GM23338 (cell line): ENCODE measurements around the gene KARS1. TPM values are rescaled to one million over a fixed set of nuclear protein-coding genes. Genes with fewer than 3 reads are reported as not detected.
A peak's percentile ranks its signal among the peaks of the same experiment; 100 is the strongest.

Source experiments
- ATAC-seq: fragments of 200-7000 bp; cut with Tn5 transposase; 3 replicates; pipeline ENCODE4 v1.9.1; 2020
- DNase-seq: peaks from one replicate; pipeline ENCODE4 v3.0.0-alpha.2; 2015; ENCODE audit warnings: low spot score
- H2AFZ ChIP-seq: fragments of 200-600 bp; sonication (generic); 2 replicates; pipeline ENCODE4 v1.8.0; 2016; ENCODE audit warnings: antibody characterized with exemption, mild to moderate bottlenecking, moderate library complexity
- H3F3A ChIP-seq: fragments of 200-600 bp; sonication (generic); replicated peaks from 2 replicates; pipeline ENCODE4 v1.8.0; 2017; ENCODE audit warnings: antibody characterized with exemption, mixed run types, low read depth
- H3K27ac ChIP-seq: fragments of 200-600 bp; sonication (generic); 2 replicates; pipeline ENCODE4 v1.6.1; 2016; ENCODE audit warnings: low read depth
- H3K27me3 ChIP-seq: fragments of 200-600 bp; sonication (generic); 2 replicates; pipeline ENCODE4 v1.8.0; 2016; ENCODE audit warnings: mild to moderate bottlenecking, mixed run types, moderate library complexity; ENCODE audit not compliant: insufficient read depth
- H3K36me3 ChIP-seq: fragments of 200-600 bp; sonication (generic); 2 replicates; pipeline ENCODE4 v1.8.0; 2016; ENCODE audit warnings: mild to moderate bottlenecking; ENCODE audit not compliant: insufficient read depth
- H3K4me1 ChIP-seq: fragments of 200-600 bp; sonication (generic); 2 replicates; pipeline ENCODE4 v1.8.0; 2016; ENCODE audit warnings: mild to moderate bottlenecking, moderate library complexity; ENCODE audit not compliant: insufficient read depth
- H3K4me2 ChIP-seq: fragments of 200-600 bp; sonication (generic); 2 replicates; pipeline ENCODE4 v1.7.1; 2017; ENCODE audit warnings: mixed run types
- H3K4me3 ChIP-seq: fragments of 200-600 bp; sonication (generic); 2 replicates; pipeline ENCODE4 v1.6.1; 2016; ENCODE audit warnings: mixed run types
- H3K79me2 ChIP-seq: fragments of 200-600 bp; sonication (generic); replicated peaks from 2 replicates; pipeline ENCODE4 v1.8.0; 2017; ENCODE audit warnings: mild to moderate bottlenecking; ENCODE audit not compliant: insufficient read depth
- H3K9me2 ChIP-seq: fragments of 200-600 bp; sonication (generic); 2 replicates; pipeline ENCODE4 v1.8.0; 2017; ENCODE audit not compliant: insufficient read depth
- H4K20me1 ChIP-seq: fragments of 200-600 bp; sonication (generic); replicated peaks from 2 replicates; pipeline ENCODE4 v1.8.0; 2017; ENCODE audit warnings: mild to moderate bottlenecking; ENCODE audit not compliant: insufficient read depth
- H3K27ac Mint-ChIP-seq: 2 replicates; pipeline ENCODE4 v1.8.0; 2020; ENCODE audit warnings: inconsistent platforms, mild to moderate bottlenecking, moderate library complexity, mixed read lengths
- H3K27me3 Mint-ChIP-seq: 3 replicates; pipeline ENCODE4 v1.8.0; 2022; ENCODE audit warnings: low read depth, mild to moderate bottlenecking, moderate library complexity, mixed read lengths, inconsistent platforms; ENCODE audit not compliant: insufficient read depth, poor library complexity
- H3K36me3 Mint-ChIP-seq: 3 replicates; pipeline ENCODE4 v1.8.0; 2021; ENCODE audit warnings: low read depth, mild to moderate bottlenecking, inconsistent platforms, moderate library complexity, mixed read lengths
- H3K4me1 Mint-ChIP-seq: 3 replicates; pipeline ENCODE4 v1.8.0; 2020; ENCODE audit warnings: mild to moderate bottlenecking, inconsistent platforms, mixed read lengths
- H3K4me3 Mint-ChIP-seq: 3 replicates; pipeline ENCODE4 v1.8.0; 2021; ENCODE audit warnings: moderate library complexity, mild to moderate bottlenecking, inconsistent platforms, mixed read lengths
- H3K9me3 Mint-ChIP-seq: 3 replicates; pipeline ENCODE4 v1.8.0; 2020; ENCODE audit warnings: moderate library complexity, mild to moderate bottlenecking, inconsistent platforms, mixed read lengths
- CREB1 ChIP-seq: fragments of 250-450 bp; sonication (Bioruptor Pico); IDR thresholded peaks from 2 replicates; pipeline ENCODE4 v1.5.0; 2020; ENCODE audit warnings: low read depth, mild to moderate bottlenecking, moderate library complexity
- CTCF ChIP-seq, 2 experiments: fragments of 200-600 bp in 1 of 2; sonication (generic) in 1 of 2; conservative IDR thresholded peaks; 2 replicates each; pipeline versions ENCODE4 v1.5.1 to v1.6.1; 2016 to 2017; ENCODE audit warnings: antibody characterized with exemption in 2 of 2, low read depth in 2 of 2, mild to moderate bottlenecking in 2 of 2, moderate library complexity in 1 of 2
- EZH2 ChIP-seq: fragments of 200-600 bp; sonication (generic); IDR thresholded peaks from one replicate; pipeline ENCODE4 v1.8.0; 2017; ENCODE audit warnings: antibody characterized with exemption, mild to moderate bottlenecking, low read depth; ENCODE audit not compliant: unreplicated experiment
- JUNB ChIP-seq: IDR thresholded peaks from one replicate; pipeline ENCODE4 v1.6.1; 2016; ENCODE audit warnings: antibody characterized with exemption; ENCODE audit not compliant: unreplicated experiment
- NANOG ChIP-seq: IDR thresholded peaks from 2 replicates; pipeline ENCODE4 v1.6.1; 2016; ENCODE audit warnings: antibody characterized with exemption, borderline replicate concordance
- POLR2AphosphoS5 ChIP-seq: IDR thresholded peaks from 2 replicates; pipeline ENCODE4 v1.6.1; 2016; ENCODE audit warnings: antibody characterized with exemption, low read depth
- REST ChIP-seq: IDR thresholded peaks from one replicate; pipeline ENCODE4 v1.6.1; 2018; ENCODE audit warnings: antibody characterized with exemption; ENCODE audit not compliant: unreplicated experiment
- STAT1 ChIP-seq: IDR thresholded peaks from one replicate; pipeline ENCODE4 v1.6.1; 2016; ENCODE audit warnings: antibody characterized with exemption; ENCODE audit not compliant: unreplicated experiment
- polyA plus RNA-seq: library from polyadenylated mRNA; unstranded; fragments of >200 nt; fragmentation: Nextera tagmentation; extraction: Ambion mirVana; gene quantifications from 2 replicates; pipeline ENCODE4 v1.2.1, GENCODE V29; 2016
- total RNA-seq: library from RNA; depleted of rRNA; stranded (reverse); fragments of >200 nt; shearing (Covaris generic); gene quantifications from 2 replicates; pipeline ENCODE4 v1.2.3, GENCODE V29; 2014

KARS1 gene
- total and polyA plus RNA-seq, 2 experiments from 2014 or later: 220 to 229 TPM

- TF ChIP-seq CTCF (conservative IDR thresholded peaks at IDR 0.05; ENCODE audit: low read depth in 2 of 2) (no peak), REST (no peak), NANOG (no peak), STAT1 (no peak), EZH2 (no peak)
These were observed 47.8 kb downstream of the KARS1 start (continued) for GRCh38 chr16:75599452-75600277.

- peak overlapping the region; percentile 47 for H3K4me3 Mint-ChIP-seq
- DNase-seq (peak; percentile 86), ATAC-seq (peak; percentile 94)
- Histone ChIP-seq H3K27ac (peak overlapping the region; percentile 84), H3K4me2 (peak overlapping the region; percentile 58), H3K79me2 (no peaks in the 10 kb centered on the region), H3F3A (no peaks in the 10 kb centered on the region), H3K27me3 (no peaks in the 10 kb centered on the region), H2AFZ (no peak overlapping the region), H3K36me3 (no peaks in the 10 kb centered on the region), H3K4me1 (peaks cover 33% of the 10 kb centered on the region), H3K9me2 (no peaks in the 10 kb centered on the region), H3K4me3 (peak overlapping the region; percentile 22; the same call in 1 of the 2 replicates), H4K20me1 (no peaks in the 10 kb centered on the region)
- H3K27me3 Mint-ChIP-seq: peaks cover 11% of the 10 kb centered on the region
- peak overlapping the region; percentile 96 for H3K27ac Mint-ChIP-seq
- peaks cover 7% of the 10 kb centered on the region; the same call in 2 of the 3 replicates for H3K9me3 Mint-ChIP-seq
- TF ChIP-seq NANOG: peak; percentile 40; the same call in 1 of the 2 replicates
- TF ChIP-seq JUNB: no peak
- peak; percentile 28; the same call in 1 of the 2 replicates for TF ChIP-seq POLR2AphosphoS5
- 0 out of 2 replicates have a peak, but pooled peaks have one; percentile 6 for TF ChIP-seq CREB1 (CRISPR knock-in tag)
- H3K4me1 Mint-ChIP-seq: peaks cover 46% of the 10 kb centered on the region
- H3K36me3 Mint-ChIP-seq: peaks cover 29% of the 10 kb centered on the region
These were observed 53.3 kb downstream of the KARS1 start for GRCh38 chr16:75593825-75594820.
